MM.1S (cell line): ENCODE measurements around the gene MASP1.

ENCODE experiments used
- DNase-seq: peaks from one replicate; pipeline ENCODE4 v3.0.0-alpha.2; 2015
- H2AFZ ChIP-seq: fragments of 300-600 bp; sonication (generic); 2 replicates; pipeline ENCODE4 v1.6.0; 2016; ENCODE audit warnings: antibody characterized with exemption, low read length
- H3F3A ChIP-seq: fragments of 300-600 bp; sonication (generic); 2 replicates; pipeline ENCODE4 v1.6.1; 2016; ENCODE audit warnings: mild to moderate bottlenecking, antibody characterized with exemption, low read length, moderate library complexity, mixed read lengths; ENCODE audit not compliant: insufficient read depth
- H3K27ac ChIP-seq: fragments of 300-600 bp; sonication (generic); 2 replicates; pipeline ENCODE4 v1.5.1; 2016; ENCODE audit warnings: mild to moderate bottlenecking, low read length
- H3K27me3 ChIP-seq: fragments of 300-600 bp; sonication (generic); replicated peaks from 2 replicates; pipeline ENCODE4 v1.6.0; 2016; ENCODE audit warnings: low read length; ENCODE audit not compliant: insufficient read depth
- H3K36me3 ChIP-seq: fragments of 300-600 bp; sonication (generic); replicated peaks from 2 replicates; pipeline ENCODE4 v1.6.1; 2016; ENCODE audit warnings: mild to moderate bottlenecking, low read length, mixed read lengths; ENCODE audit not compliant: insufficient read depth
- H3K4me1 ChIP-seq: fragments of 300-600 bp; sonication (generic); 2 replicates; pipeline ENCODE4 v1.6.1; 2016; ENCODE audit warnings: low read length, mixed read lengths
- H3K4me2 ChIP-seq: fragments of 300-600 bp; sonication (generic); 2 replicates; pipeline ENCODE4 v1.6.0; 2016; ENCODE audit warnings: low read depth, low read length
- H3K4me3 ChIP-seq: fragments of 300-600 bp; sonication (generic); 2 replicates; pipeline ENCODE4 v1.5.1; 2016; ENCODE audit warnings: low read length, mixed read lengths
- H3K79me2 ChIP-seq: fragments of 300-600 bp; sonication (generic); 2 replicates; pipeline ENCODE4 v1.6.1; 2016; ENCODE audit warnings: mixed run types, low read length, mixed read lengths
- H3K9ac ChIP-seq: fragments of 300-600 bp; sonication (generic); 2 replicates; pipeline ENCODE4 v1.6.1; 2016; ENCODE audit warnings: low read length, mixed read lengths
- H3K9me2 ChIP-seq: fragments of 300-600 bp; sonication (generic); replicated peaks from 2 replicates; pipeline ENCODE4 v1.6.1; 2016; ENCODE audit warnings: mild to moderate bottlenecking, low read length, mixed read lengths; ENCODE audit not compliant: insufficient read depth
- H3K9me3 ChIP-seq: fragments of 300-600 bp; sonication (generic); replicated peaks from 2 replicates; pipeline ENCODE4 v1.6.1; 2016; ENCODE audit warnings: mild to moderate bottlenecking, low read length, mixed read lengths; ENCODE audit not compliant: insufficient read depth
- H4K20me1 ChIP-seq: fragments of 300-600 bp; sonication (generic); 2 replicates; pipeline ENCODE4 v1.6.1; 2016; ENCODE audit warnings: mild to moderate bottlenecking, low read length, moderate library complexity, mixed read lengths; ENCODE audit not compliant: insufficient read depth
- EZH2 ChIP-seq: fragments of 300-600 bp; sonication (generic); optimal IDR thresholded peaks from 2 replicates; pipeline ENCODE3; 2017; ENCODE audit warnings: low read depth, mild to moderate bottlenecking, antibody characterized with exemption, low read length, mixed read lengths
- EZH2phosphoT487 ChIP-seq: fragments of 300-600 bp; sonication (generic); IDR thresholded peaks from 2 replicates; pipeline ENCODE4 v1.6.1; 2018; ENCODE audit warnings: antibody characterized with exemption, low read length
- TF ChIP-seq, protein P1 (sequence below): fragments of 300-600 bp; sonication (generic); IDR thresholded peaks from 2 replicates; pipeline ENCODE4 v1.5.1; 2016; ENCODE audit warnings: antibody characterized with exemption, low read length, mixed read lengths

MASP1 gene

DNA sequence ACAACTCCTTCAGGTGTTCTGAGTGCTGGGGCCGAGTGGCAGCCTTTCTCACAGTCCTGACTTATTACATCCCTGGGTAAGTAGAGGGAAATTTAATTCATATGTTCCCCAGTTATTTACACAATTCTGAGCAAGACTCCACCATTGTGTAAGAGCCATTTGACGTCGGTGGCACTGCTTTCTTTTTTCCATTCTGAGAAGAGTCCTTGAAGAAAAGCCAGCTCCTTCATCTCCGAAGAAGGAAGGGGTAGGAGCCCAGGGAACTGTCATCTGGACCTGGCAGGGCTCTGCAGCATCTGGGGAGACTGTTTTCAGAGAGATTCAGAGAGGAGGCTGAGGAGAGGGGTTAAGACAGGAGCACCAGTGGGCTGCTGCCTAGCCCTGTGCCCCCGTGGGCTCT, 22.6 kb upstream of the MASP1 start:
- Histone ChIP-seq H3K4me1 (peaks cover under 1% of the 10 kb centered on the region), H3K9me3 (no peaks in the 10 kb centered on the region), H3K9me2 (no peaks in the 10 kb centered on the region), H3K36me3 (no peaks in the 10 kb centered on the region), H3K27me3 (no peaks in the 10 kb centered on the region), H3K27ac (no peak overlapping the region), H3K4me2 (no peak overlapping the region), H2AFZ (no peak overlapping the region), H3K79me2 (no peaks in the 10 kb centered on the region), H3K4me3 (no peak overlapping the region), H4K20me1 (no peaks in the 10 kb centered on the region), H3K9ac (no peak overlapping the region), H3F3A (no peaks in the 10 kb centered on the region)
- no peak for DNase-seq
- TF ChIP-seq EZH2phosphoT487 (no peak), EZH2 (no peak)
- TF ChIP-seq, protein P1, sequence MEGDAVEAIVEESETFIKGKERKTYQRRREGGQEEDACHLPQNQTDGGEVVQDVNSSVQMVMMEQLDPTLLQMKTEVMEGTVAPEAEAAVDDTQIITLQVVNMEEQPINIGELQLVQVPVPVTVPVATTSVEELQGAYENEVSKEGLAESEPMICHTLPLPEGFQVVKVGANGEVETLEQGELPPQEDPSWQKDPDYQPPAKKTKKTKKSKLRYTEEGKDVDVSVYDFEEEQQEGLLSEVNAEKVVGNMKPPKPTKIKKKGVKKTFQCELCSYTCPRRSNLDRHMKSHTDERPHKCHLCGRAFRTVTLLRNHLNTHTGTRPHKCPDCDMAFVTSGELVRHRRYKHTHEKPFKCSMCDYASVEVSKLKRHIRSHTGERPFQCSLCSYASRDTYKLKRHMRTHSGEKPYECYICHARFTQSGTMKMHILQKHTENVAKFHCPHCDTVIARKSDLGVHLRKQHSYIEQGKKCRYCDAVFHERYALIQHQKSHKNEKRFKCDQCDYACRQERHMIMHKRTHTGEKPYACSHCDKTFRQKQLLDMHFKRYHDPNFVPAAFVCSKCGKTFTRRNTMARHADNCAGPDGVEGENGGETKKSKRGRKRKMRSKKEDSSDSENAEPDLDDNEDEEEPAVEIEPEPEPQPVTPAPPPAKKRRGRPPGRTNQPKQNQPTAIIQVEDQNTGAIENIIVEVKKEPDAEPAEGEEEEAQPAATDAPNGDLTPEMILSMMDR = no peak

DNA sequence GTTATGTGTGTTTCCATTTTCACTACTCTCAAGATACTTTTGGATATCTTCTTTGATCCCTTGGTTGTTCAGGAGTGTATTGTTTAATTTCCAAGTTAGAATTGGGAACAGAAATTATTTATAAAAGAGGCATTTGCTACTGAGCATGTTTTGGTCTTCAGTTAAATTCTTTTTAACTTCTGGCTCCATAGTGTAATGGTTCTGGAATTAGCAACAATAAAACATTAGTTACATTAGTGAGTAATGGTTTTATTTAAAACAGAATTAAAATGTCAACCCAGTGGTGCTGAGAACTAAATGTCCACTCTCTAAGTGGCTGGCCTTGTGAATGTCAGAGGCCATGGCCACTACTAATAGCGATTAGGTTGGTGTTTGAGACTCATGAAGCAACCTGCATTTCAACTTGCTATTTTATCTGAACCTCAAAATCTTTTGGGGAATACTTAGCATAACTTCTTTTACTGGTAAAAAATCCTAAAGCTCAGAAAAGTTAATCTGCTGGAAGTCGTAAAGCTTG, 19.5 kb upstream of the MASP1 start:
- Histone ChIP-seq H3K9me3 (no peaks in the 10 kb centered on the region), H3K4me2 (no peak overlapping the region), H4K20me1 (no peaks in the 10 kb centered on the region), H3F3A (no peaks in the 10 kb centered on the region), H2AFZ (no peak overlapping the region), H3K9ac (no peak overlapping the region), H3K4me1 (no peaks in the 10 kb centered on the region), H3K4me3 (no peak overlapping the region), H3K27ac (no peak overlapping the region), H3K36me3 (no peaks in the 10 kb centered on the region), H3K27me3 (no peaks in the 10 kb centered on the region), H3K9me2 (no peaks in the 10 kb centered on the region), H3K79me2 (no peaks in the 10 kb centered on the region)
- no peak for TF ChIP-seq EZH2
- TF ChIP-seq EZH2phosphoT487 = no peak
- TF ChIP-seq, protein P1 = no peak
- DNase-seq = no peak

DNA sequence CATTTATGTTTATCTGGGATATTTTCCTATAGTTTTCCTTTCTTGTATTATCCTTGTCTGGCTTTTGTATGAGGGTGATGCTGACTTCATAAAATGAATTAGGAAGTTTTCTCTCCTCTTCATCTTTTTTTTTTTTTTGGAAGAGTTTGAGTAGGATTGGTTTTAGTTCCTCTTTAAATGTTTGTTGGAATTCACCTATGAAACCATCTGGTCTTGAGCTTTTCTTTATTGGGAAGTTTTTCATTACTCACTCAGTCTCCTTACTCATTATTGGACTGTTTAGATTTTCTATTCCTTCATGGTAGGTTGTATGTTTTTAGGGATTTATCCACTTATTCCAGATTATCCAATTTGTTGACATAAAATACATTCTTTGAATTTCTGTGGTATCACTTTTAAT, 18.7 kb upstream of the MASP1 start:
- H3K36me3 ChIP-seq = no peaks in the 10 kb centered on the region
- no peaks in the 10 kb centered on the region for H3K27me3 ChIP-seq
- no peak for DNase-seq

More for the DNA sequence above, 18.7 kb upstream of the MASP1 start:
- Histone ChIP-seq H3K9me2 (no peaks in the 10 kb centered on the region), H3K27ac (no peak overlapping the region), H2AFZ (no peak overlapping the region), H3K9me3 (no peaks in the 10 kb centered on the region), H3F3A (no peaks in the 10 kb centered on the region), H3K9ac (no peak overlapping the region), H3K4me3 (no peak overlapping the region), H4K20me1 (no peaks in the 10 kb centered on the region), H3K4me2 (no peak overlapping the region), H3K4me1 (no peaks in the 10 kb centered on the region), H3K79me2 (no peaks in the 10 kb centered on the region)
- TF ChIP-seq EZH2 (no peak), EZH2phosphoT487 (no peak)
- TF ChIP-seq, protein P1 = no peak
